Astrocyte (in vitro differentiated cells and primary cell): ENCODE data around the gene METTL25B. TPM values are rescaled to one million over a fixed set of nuclear protein-coding genes. Genes with fewer than 3 reads are reported as not detected.
A peak's percentile ranks its signal among the peaks of the same experiment; 100 is the strongest.

Experiments
- DNase-seq: peaks from one replicate; pipeline ENCODE4 v3.0.0-alpha.2; 2010; ENCODE audit warnings: low read depth
- FAIRE-seq: peaks from 2 replicates; lab custom pipeline; 2011; peaks lifted over from hg19 to GRCh38; lab: Jason Lieb, UNC
- H2AFZ ChIP-seq: 2 replicates; pipeline ENCODE4 v1.6.0; 2012; ENCODE audit warnings: low read depth, low read length, inconsistent platforms
- H3K27ac ChIP-seq: 2 replicates; pipeline ENCODE4 v1.5.1; 2011; ENCODE audit warnings: low read depth, low read length, inconsistent platforms
- H3K27me3 ChIP-seq: 2 replicates; pipeline ENCODE4 v1.6.0; 2011; ENCODE audit warnings: low read length, inconsistent platforms; ENCODE audit not compliant: insufficient read depth
- H3K36me3 ChIP-seq: 2 replicates; pipeline ENCODE4 v1.5.1; 2011; ENCODE audit warnings: low read length, inconsistent platforms; ENCODE audit not compliant: insufficient read depth
- H3K4me1 ChIP-seq: 2 replicates; pipeline ENCODE4 v1.5.1; 2011; ENCODE audit warnings: low read length, inconsistent platforms; ENCODE audit not compliant: insufficient read depth
- H3K4me2 ChIP-seq: 2 replicates; pipeline ENCODE4 v1.6.0; 2012; ENCODE audit warnings: low read length, inconsistent platforms
- H3K4me3 ChIP-seq: 2 replicates; pipeline ENCODE4 v1.5.1; 2011; ENCODE audit warnings: low read depth, mild to moderate bottlenecking, low read length, inconsistent platforms; ENCODE audit not compliant: insufficient read depth
- H3K79me2 ChIP-seq: 2 replicates; pipeline ENCODE4 v1.6.0; 2012; ENCODE audit warnings: mild to moderate bottlenecking, low read length, inconsistent platforms; ENCODE audit not compliant: insufficient read depth
- H3K9ac ChIP-seq: 2 replicates; pipeline ENCODE4 v1.6.0; 2012; ENCODE audit warnings: mild to moderate bottlenecking, low read length, inconsistent platforms
- H3K9me3 ChIP-seq: 2 replicates; pipeline ENCODE4 v1.5.1; 2012; ENCODE audit warnings: low read depth, mild to moderate bottlenecking, low read length, inconsistent platforms; ENCODE audit not compliant: insufficient read depth
- H4K20me1 ChIP-seq: 2 replicates; pipeline ENCODE4 v1.6.0; 2012; ENCODE audit warnings: low read length, inconsistent platforms; ENCODE audit not compliant: insufficient read depth
- H3K27ac Mint-ChIP-seq: one replicate; pipeline ENCODE4 v1.8.0; 2021; ENCODE audit warnings: mild to moderate bottlenecking, mixed read lengths; ENCODE audit not compliant: unreplicated experiment
- H3K27me3 Mint-ChIP-seq: one replicate; pipeline ENCODE4 v1.8.0; 2021; ENCODE audit warnings: low read depth, mixed read lengths; ENCODE audit not compliant: unreplicated experiment
- H3K36me3 Mint-ChIP-seq: one replicate; pipeline ENCODE4 v1.8.0; 2021; ENCODE audit warnings: low read depth, mixed read lengths; ENCODE audit not compliant: unreplicated experiment
- H3K4me1 Mint-ChIP-seq: one replicate; pipeline ENCODE4 v1.8.0; 2021; ENCODE audit warnings: low read depth, mixed read lengths; ENCODE audit not compliant: unreplicated experiment
- H3K4me3 Mint-ChIP-seq: one replicate; pipeline ENCODE4 v1.8.0; 2021; ENCODE audit warnings: mild to moderate bottlenecking, moderate library complexity, mixed read lengths; ENCODE audit not compliant: unreplicated experiment
- H3K9me3 Mint-ChIP-seq: one replicate; pipeline ENCODE4 v1.8.0; 2021; ENCODE audit warnings: mild to moderate bottlenecking, mixed read lengths; ENCODE audit not compliant: unreplicated experiment
- CTCF ChIP-seq: IDR thresholded peaks from 2 replicates; pipeline ENCODE4 v1.5.1; 2011; ENCODE audit warnings: low read depth, mild to moderate bottlenecking, inconsistent platforms, low read length, moderate library complexity; ENCODE audit not compliant: insufficient read depth
- EZH2 ChIP-seq: IDR thresholded peaks from 2 replicates; pipeline ENCODE4 v1.6.1; 2012; ENCODE audit warnings: mild to moderate bottlenecking, low read length, inconsistent platforms; ENCODE audit not compliant: insufficient read depth
- total RNA-seq: library from RNA; stranded (reverse); gene quantifications from 2 replicates; pipeline ENCODE4 v1.2.1, GENCODE V29; 2021

The METTL25B gene
- total RNA-seq, 1 donor from 2014 or later: 9.9 TPM

GRCh38 chr1:156768610-156769295 is 40.5 kb downstream of the METTL25B start:
- H3K4me1 Mint-ChIP-seq: peaks cover 40% of the 10 kb centered on the region
- no peaks in the 10 kb centered on the region for H3K27me3 Mint-ChIP-seq
- H3K27ac ChIP-seq: peak overlapping the region; percentile 90
- H3K9me3 ChIP-seq: no peaks in the 10 kb centered on the region
- H3K4me1 ChIP-seq: peaks cover 12% of the 10 kb centered on the region
- peak overlapping the region; percentile 97 for H3K4me2 ChIP-seq
- H3K4me3 ChIP-seq: peak overlapping the region; percentile 83
- H3K27me3 ChIP-seq: no peaks in the 10 kb centered on the region
- peaks cover 3% of the 10 kb centered on the region for H3K36me3 ChIP-seq
- DNase-seq (no peak), FAIRE-seq (no peak)
- no peak overlapping the region for H2AFZ ChIP-seq
- no peak overlapping the region for H3K4me3 Mint-ChIP-seq
- H3K27ac Mint-ChIP-seq: no peak overlapping the region
- no peaks in the 10 kb centered on the region for H3K9me3 Mint-ChIP-seq
- TF ChIP-seq CTCF (no peak), EZH2 (no peak)
- peaks cover 71% of the 10 kb centered on the region for H3K79me2 ChIP-seq
- H4K20me1 ChIP-seq: peaks cover 53% of the 10 kb centered on the region
- peaks cover 6% of the 10 kb centered on the region for H3K36me3 Mint-ChIP-seq
- H3K9ac ChIP-seq: peak overlapping the region; percentile 96

- Histone ChIP-seq H3K4me3 (no peak overlapping the region), H3K4me1 (peaks cover 10% of the 10 kb centered on the region), H3K27ac (no peak overlapping the region), H3K9ac (no peak overlapping the region), H3K9me3 (no peaks in the 10 kb centered on the region), H3K79me2 (peaks cover 92% of the 10 kb centered on the region), H3K27me3 (no peaks in the 10 kb centered on the region), H4K20me1 (peaks cover 76% of the 10 kb centered on the region), H3K4me2 (no peak overlapping the region), H2AFZ (no peak overlapping the region), H3K36me3 (peaks cover 3% of the 10 kb centered on the region)
- H3K9me3 Mint-ChIP-seq: no peaks in the 10 kb centered on the region
- TF ChIP-seq EZH2 (no peak), CTCF (no peak)
- H3K27me3 Mint-ChIP-seq: no peaks in the 10 kb centered on the region
- H3K4me3 Mint-ChIP-seq: no peak overlapping the region
- DNase-seq (no peak), FAIRE-seq (no peak)
- peaks cover 7% of the 10 kb centered on the region for H3K36me3 Mint-ChIP-seq
- H3K4me1 Mint-ChIP-seq: peaks cover 37% of the 10 kb centered on the region
- H3K27ac Mint-ChIP-seq: no peak overlapping the region
Observed at GRCh38 chr1:156772222-156772621, 44.0 kb downstream of the METTL25B start.
